Measurements from ENCODE around the gene SEMA3C. TPM values are rescaled to one million over a fixed set of nuclear protein-coding genes. Genes with fewer than 3 reads are reported as not detected.

SEMA3C gene
- total RNA-seq, 2 donors from 2014 or later, result 3.0 to 3.4 TPM

DNA sequence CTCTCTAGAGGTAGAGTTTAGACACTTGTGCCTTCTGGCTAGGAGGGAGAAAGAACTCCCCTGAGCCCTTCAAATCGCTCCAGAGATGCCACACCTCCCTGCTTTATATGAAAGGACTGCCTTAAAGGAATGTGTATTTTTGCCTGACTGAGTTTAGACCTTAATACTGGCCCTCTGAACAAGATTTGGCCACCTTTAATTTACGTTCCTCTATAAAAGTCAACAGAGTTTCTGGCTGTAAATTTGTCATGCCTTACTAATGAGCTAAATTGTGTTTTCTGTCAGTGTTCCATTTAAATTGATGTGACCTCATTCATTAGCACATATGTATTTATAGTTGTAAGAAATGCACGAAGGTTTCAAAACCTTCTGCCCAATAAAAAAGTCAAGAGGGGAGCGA lies 48.0 kb downstream of the SEMA3C start:
- no peak for DNase-seq

DNA sequence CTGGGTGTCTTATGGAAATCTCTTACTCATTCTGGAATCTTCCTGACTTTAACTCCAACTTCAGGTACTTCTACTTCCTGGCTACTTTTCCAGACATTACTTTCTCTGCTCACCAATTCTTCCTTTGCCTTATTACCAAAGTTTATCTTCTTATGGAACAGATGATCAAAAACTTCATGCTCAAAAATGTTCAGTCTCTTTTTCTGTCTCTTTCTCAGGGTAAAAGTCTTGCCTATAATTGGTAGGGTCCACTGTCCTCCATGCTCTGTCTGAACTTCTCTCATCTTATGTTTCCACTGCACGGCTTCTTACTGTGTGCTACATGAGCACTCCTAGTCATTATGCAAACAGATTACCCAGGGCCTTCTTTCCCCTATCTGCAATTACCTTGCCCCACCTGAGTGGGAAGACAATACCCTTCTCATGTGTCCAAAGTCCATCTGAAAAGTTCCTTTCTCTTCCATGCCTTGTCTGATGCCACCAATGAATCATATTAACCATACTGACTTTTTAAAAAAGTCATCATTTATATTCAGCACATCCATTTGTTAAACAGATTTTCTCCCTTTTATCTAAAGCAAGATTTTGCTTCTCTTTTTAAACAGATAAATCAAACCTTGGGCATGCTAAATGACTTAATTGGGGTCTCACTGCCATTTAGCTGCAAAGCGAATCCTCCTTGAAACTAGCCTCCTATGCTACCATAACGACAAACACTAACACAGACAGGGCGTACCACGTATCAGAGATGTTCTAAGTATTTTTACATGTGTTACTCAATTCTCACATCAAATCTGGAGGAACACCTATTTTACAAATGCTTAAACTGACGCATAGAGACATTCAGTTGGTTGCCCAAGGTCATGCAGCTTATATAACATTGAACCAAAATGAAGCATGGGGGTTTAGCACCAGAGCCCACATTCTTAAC lies 48.8 kb downstream of the SEMA3C start:
- ATAC-seq (no peak), DNase-seq (no peak)
- Histone ChIP-seq H3K27ac (no peak overlapping the region), H3K9me3 (no peaks in the 10 kb centered on the region), H3K27me3 (no peaks in the 10 kb centered on the region), H3K36me3 (replicated peaks in 1 of 2; ENCODE audit: insufficient read depth in 1 of 2, low read depth in 2 of 2) (no peaks in the 10 kb centered on the region), H3K4me1 (no peaks in the 10 kb centered on the region), H3K4me3 (no peak overlapping the region)
- 86% methylated on average over 6 of the region's 6 CpGs for WGBS, 2 donors
- no peak for TF ChIP-seq POLR2A (IDR thresholded peaks at IDR 0.05)
- TF ChIP-seq CTCF (IDR thresholded peaks at IDR 0.05), result no peak
- intact Hi-C loops (cut with DNase I), result no loop called here

More for the DNA sequence above, 48.0 kb downstream of the SEMA3C start:
- TF ChIP-seq CTCF (IDR thresholded peaks at IDR 0.05), result no peak
- TF ChIP-seq POLR2A (IDR thresholded peaks at IDR 0.05), result no peak
- Histone ChIP-seq H3K4me3 (no peak overlapping the region), H3K4me1 (no peaks in the 10 kb centered on the region), H3K36me3 (replicated peaks in 1 of 2; ENCODE audit: insufficient read depth in 1 of 2, low read depth in 2 of 2) (no peaks in the 10 kb centered on the region), H3K9me3 (no peaks in the 10 kb centered on the region), H3K27ac (no peak overlapping the region), H3K27me3 (no peaks in the 10 kb centered on the region)
- ATAC-seq, result no peak
- intact Hi-C loops (cut with DNase I), result no loop called here
- 39 to 58% methylated on average over 4 of the region's 4 CpGs for WGBS, 2 donors

GRCh38 chr7:80869106-80869784 lies 49.6 kb downstream of the SEMA3C start:
- TF ChIP-seq POLR2A (IDR thresholded peaks at IDR 0.05) (no peak), CTCF (IDR thresholded peaks at IDR 0.05) (no peak)
- no peaks in the 10 kb centered on the region for H3K27me3 ChIP-seq
- no peaks in the 10 kb centered on the region for H3K9me3 ChIP-seq
- intact Hi-C loops (cut with DNase I), result no loop called here
- H3K36me3 ChIP-seq (replicated peaks in 1 of 2; ENCODE audit: insufficient read depth in 1 of 2, low read depth in 2 of 2), result no peaks in the 10 kb centered on the region
- no peak overlapping the region for H3K4me3 ChIP-seq
- WGBS, 2 donors, result 47 to 57% methylated on average over 4 of the region's 4 CpGs
- H3K27ac ChIP-seq, result no peak overlapping the region
- DNase-seq, result no peak
- H3K4me1 ChIP-seq, result no peaks in the 10 kb centered on the region
- ATAC-seq, result no peak

- H3K36me3 ChIP-seq (replicated peaks in 1 of 2; ENCODE audit: insufficient read depth in 1 of 2, low read depth in 2 of 2), result no peaks in the 10 kb centered on the region
- H3K27me3 ChIP-seq, result no peaks in the 10 kb centered on the region
- intact Hi-C loops (cut with DNase I), result no loop called here
- H3K27ac ChIP-seq, result no peak overlapping the region
- H3K4me3 ChIP-seq, result no peak overlapping the region
- WGBS, 2 donors, result 66 to 68% methylated on average over 1 of the region's 1 CpG
- no peaks in the 10 kb centered on the region for H3K4me1 ChIP-seq
- TF ChIP-seq POLR2A (IDR thresholded peaks at IDR 0.05) (no peak), CTCF (IDR thresholded peaks at IDR 0.05) (no peak)
- ATAC-seq (no peak), DNase-seq (no peak)
- no peaks in the 10 kb centered on the region for H3K9me3 ChIP-seq
Observed at GRCh38 chr7:80868566-80868965, 50.3 kb downstream of the SEMA3C start.
